ENCODE results near the gene FRMD5.

The FRMD5 gene

GRCh38 chr15:44068347-44068746, 126.7 kb downstream of the FRMD5 start:
- Histone ChIP-seq H3K4me1 (ENCODE audit: control insufficient read depth, low read length) (no peaks in the 10 kb centered on the region), H3K9me2 (replicated peaks; ENCODE audit: control insufficient read depth, low read length) (no peaks in the 10 kb centered on the region), H3K4me3 (ENCODE audit: low read length) (no peak overlapping the region), H3K27ac (ENCODE audit: low read depth, low read length) (no peak overlapping the region), H3K79me2 (ENCODE audit: control insufficient read depth, low read length) (no peaks in the 10 kb centered on the region), H4K20me1 (ENCODE audit: control insufficient read depth, insufficient read depth, low read depth, low read length) (no peaks in the 10 kb centered on the region), H3K9me3 (ENCODE audit: control insufficient read depth, insufficient read depth, low read length) (no peaks in the 10 kb centered on the region), H3F3A (ENCODE audit: control insufficient read depth, insufficient read depth) (no peaks in the 10 kb centered on the region), H3K36me3 (ENCODE audit: control insufficient read depth, low read length) (no peaks in the 10 kb centered on the region), H3K4me2 (ENCODE audit: low read length) (no peak overlapping the region), H3K27me3 (ENCODE audit: control insufficient read depth, low read length) (peaks cover 26% of the 10 kb centered on the region)
- TF ChIP-seq EZH2phosphoT487 (IDR thresholded peaks at IDR 0.05; ENCODE audit: borderline replicate concordance, low read length) (no peak), CTCF (IDR thresholded peaks at IDR 0.05; ENCODE audit: low read depth, low read length, poor library complexity, severe bottlenecking) (no peak)

DNA sequence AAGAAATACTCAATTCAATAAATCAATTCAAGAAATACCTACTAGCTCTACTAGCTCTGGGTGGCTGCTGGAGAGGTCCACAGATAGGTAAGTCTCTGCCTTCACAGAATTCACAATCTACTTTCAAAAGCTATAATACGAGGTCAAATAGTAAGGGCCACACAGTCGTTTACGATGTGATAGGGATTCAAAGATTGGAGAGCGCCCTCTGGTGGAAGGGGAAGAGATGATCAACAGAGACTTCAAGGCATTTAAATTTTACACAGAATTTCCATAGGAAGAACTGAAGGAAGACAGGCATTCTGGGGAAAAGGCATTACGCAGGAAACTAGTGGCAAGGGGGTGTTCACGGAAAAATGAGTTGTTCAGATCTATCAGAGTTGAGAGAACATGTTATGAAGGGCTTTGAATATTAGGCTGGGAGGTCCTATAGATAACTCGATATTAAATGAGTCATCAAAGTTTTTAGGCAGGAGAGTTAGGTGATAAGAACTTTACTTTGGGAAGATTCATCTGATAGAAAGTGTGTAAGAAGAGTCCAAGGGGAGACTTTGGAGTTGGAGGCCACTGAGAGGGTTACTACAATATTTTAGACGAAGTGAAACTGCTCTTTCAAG, 128.8 kb downstream of the FRMD5 start:
- Histone ChIP-seq H3K27ac (ENCODE audit: low read depth, low read length) (no peak overlapping the region), H3K4me2 (ENCODE audit: low read length) (no peak overlapping the region), H3K4me3 (ENCODE audit: low read length) (no peak overlapping the region), H3K9me2 (replicated peaks; ENCODE audit: control insufficient read depth, low read length) (no peaks in the 10 kb centered on the region), H4K20me1 (ENCODE audit: control insufficient read depth, insufficient read depth, low read depth, low read length) (no peaks in the 10 kb centered on the region), H3F3A (ENCODE audit: control insufficient read depth, insufficient read depth) (no peaks in the 10 kb centered on the region), H3K79me2 (ENCODE audit: control insufficient read depth, low read length) (no peaks in the 10 kb centered on the region), H3K9me3 (ENCODE audit: control insufficient read depth, insufficient read depth, low read length) (no peaks in the 10 kb centered on the region), H3K27me3 (ENCODE audit: control insufficient read depth, low read length) (peaks cover 32% of the 10 kb centered on the region), H3K36me3 (ENCODE audit: control insufficient read depth, low read length) (no peaks in the 10 kb centered on the region), H3K4me1 (ENCODE audit: control insufficient read depth, low read length) (no peaks in the 10 kb centered on the region)
- TF ChIP-seq CTCF (IDR thresholded peaks at IDR 0.05; ENCODE audit: low read depth, low read length, poor library complexity, severe bottlenecking) (peak; percentile 90), EZH2phosphoT487 (IDR thresholded peaks at IDR 0.05; ENCODE audit: borderline replicate concordance, low read length) (no peak)

DNA sequence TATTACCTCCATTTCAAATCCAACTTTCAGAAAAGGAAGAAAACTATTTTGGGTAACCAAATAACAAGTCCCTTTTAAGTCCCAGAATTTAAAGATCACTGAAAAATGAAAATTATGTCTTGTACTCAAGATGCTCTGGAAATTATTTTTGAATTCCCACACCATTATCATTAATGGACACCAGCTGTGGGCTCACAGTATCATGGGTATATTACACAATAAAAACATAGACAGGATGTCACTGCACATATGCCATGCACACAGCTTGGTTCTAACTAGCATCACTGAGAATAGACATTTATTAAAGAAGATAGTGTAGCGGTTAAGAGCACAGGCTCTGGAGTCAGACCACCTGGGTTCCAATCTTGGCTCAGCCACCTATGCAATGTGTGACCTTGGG, 130.4 kb downstream of the FRMD5 start:
- no peaks in the 10 kb centered on the region for H3K9me2 ChIP-seq (replicated peaks; ENCODE audit: control insufficient read depth, low read length)
- TF ChIP-seq CTCF (IDR thresholded peaks at IDR 0.05; ENCODE audit: low read depth, low read length, poor library complexity, severe bottlenecking): no peak
- TF ChIP-seq EZH2phosphoT487 (IDR thresholded peaks at IDR 0.05; ENCODE audit: borderline replicate concordance, low read length): no peak
- peaks cover 41% of the 10 kb centered on the region for H3K27me3 ChIP-seq (ENCODE audit: control insufficient read depth, low read length)
- H3K36me3 ChIP-seq (ENCODE audit: control insufficient read depth, low read length): no peaks in the 10 kb centered on the region
- H3K9me3 ChIP-seq (ENCODE audit: control insufficient read depth, insufficient read depth, low read length): no peaks in the 10 kb centered on the region
- no peaks in the 10 kb centered on the region for H3K4me1 ChIP-seq (ENCODE audit: control insufficient read depth, low read length)
- H3K79me2 ChIP-seq (ENCODE audit: control insufficient read depth, low read length): no peaks in the 10 kb centered on the region
- no peak overlapping the region for H3K27ac ChIP-seq (ENCODE audit: low read depth, low read length)
- no peak overlapping the region for H3K4me3 ChIP-seq (ENCODE audit: low read length)
- H4K20me1 ChIP-seq (ENCODE audit: control insufficient read depth, insufficient read depth, low read depth, low read length): no peaks in the 10 kb centered on the region
- no peak overlapping the region for H3K4me2 ChIP-seq (ENCODE audit: low read length)
- H3F3A ChIP-seq (ENCODE audit: control insufficient read depth, insufficient read depth): no peaks in the 10 kb centered on the region
